ENCODE data around the gene MAGEB18. TPM values are rescaled to one million over a fixed set of nuclear protein-coding genes. Genes with fewer than 3 reads are reported as not detected.

The MAGEB18 gene
- total RNA-seq = not detected in 2 replicates

DNA sequence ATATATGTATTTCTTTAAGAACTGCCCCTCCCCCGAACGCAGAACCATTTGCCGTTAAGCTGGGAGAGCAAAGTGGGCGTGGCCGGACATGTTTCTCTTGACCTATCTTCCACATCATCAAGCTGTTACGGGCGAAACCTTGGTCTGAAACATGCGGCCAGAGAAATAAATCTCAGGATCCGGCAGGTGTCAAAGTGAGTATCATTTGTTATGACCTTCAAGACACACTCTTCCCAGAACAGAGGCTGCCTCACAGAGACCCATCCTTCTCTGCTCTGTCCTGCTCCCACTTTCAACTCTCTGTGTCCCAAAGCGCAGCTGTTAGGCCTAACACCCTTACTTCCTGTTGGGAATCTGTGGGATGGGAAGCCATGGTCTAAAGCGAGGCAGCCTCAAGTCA lies at the start of gene MAGEB18:
TSS of gene MAGEB18 (plus strand) at position 70 of the 400 bp plus-strand sequence. CDS start 643 bp downstream, outside the sequence.

GRCh38 chrX:26160301-26160700 lies 22.2 kb downstream of the MAGEB18 start, which contains the start of gene MAGEB6B:
TSS of gene MAGEB6B (plus strand) at chrX:26160601. CDS start at chrX:26160601, 0 bp downstream.

Other genes starting within 250 kb of the MAGEB18 start
- not detected in 2 replicates for gene MAGEB6B, start 22.3 kb downstream of the MAGEB18 start, total RNA-seq
- gene MAGEB6, start 54.1 kb downstream of the MAGEB18 start, total RNA-seq = not detected in 2 replicates
- gene MAGEB5, start 77.8 kb downstream of the MAGEB18 start, total RNA-seq = not detected in 2 replicates

All from cardiac atrium fibroblast (primary cell).